ENCODE results near the gene PTGER3.
A peak's percentile ranks its signal among the peaks of the same experiment; 100 is the strongest.

PTGER3 gene

GRCh38 chr1:71047635-71048607 is at the start of gene PTGER3:
Gene PTGER3, minus strand, starts transcription at chr1:71047816. Its CDS starts 239 bp downstream, at chr1:71047577.
- peak; percentile 22 for DNase-seq

GRCh38 chr1:71094913-71095312 is 47.3 kb upstream of the PTGER3 start:
- no peak for DNase-seq

GRCh38 chr1:71093938-71094337 is 46.3 kb upstream of the PTGER3 start:
- DNase-seq: peak; percentile 37

- no peak for DNase-seq
Measured at GRCh38 chr1:71089536-71090270, 42.1 kb upstream of the PTGER3 start.

GRCh38 chr1:71088645-71089287 is 41.1 kb upstream of the PTGER3 start:
- no peak for DNase-seq

- DNase-seq: no peak
Measured at GRCh38 chr1:71087713-71088112, 40.1 kb upstream of the PTGER3 start.

GRCh38 chr1:71087060-71087459 is 39.4 kb upstream of the PTGER3 start:
- no peak for DNase-seq

GRCh38 chr1:71086331-71086730 is 38.7 kb upstream of the PTGER3 start:
- DNase-seq: no peak

GRCh38 chr1:71083271-71083670 is 35.7 kb upstream of the PTGER3 start:
- no peak for DNase-seq

- DNase-seq: no peak
Measured at GRCh38 chr1:71081697-71082080, 34.1 kb upstream of the PTGER3 start.

GRCh38 chr1:71080739-71081696 is 33.4 kb upstream of the PTGER3 start, which contains the start of gene ZRANB2:
Gene ZRANB2, minus strand, starts transcription at chr1:71081035. Its CDS starts 40 bp downstream, at chr1:71080995.
- DNase-seq: peak; percentile 98

GRCh38 chr1:71080230-71080738 is 32.7 kb upstream of the PTGER3 start:
- DNase-seq: peak; percentile 64

GRCh38 chr1:71074681-71075080 is 27.1 kb upstream of the PTGER3 start:
- no peak for DNase-seq

- DNase-seq: no peak
Measured at GRCh38 chr1:71072273-71072672, 24.7 kb upstream of the PTGER3 start.

- no peak for DNase-seq
Measured at GRCh38 chr1:71071720-71072119, 24.1 kb upstream of the PTGER3 start.

GRCh38 chr1:71068325-71069240 is 21.0 kb upstream of the PTGER3 start:
- no peak for DNase-seq

- DNase-seq: no peak
Measured at GRCh38 chr1:71054791-71055190, 7.2 kb upstream of the PTGER3 start.

GRCh38 chr1:71054281-71054731 is 6.7 kb upstream of the PTGER3 start:
- no peak for DNase-seq

GRCh38 chr1:71053758-71054157 is 6.1 kb upstream of the PTGER3 start:
- no peak for DNase-seq

- DNase-seq: no peak
Measured at GRCh38 chr1:71053146-71053545, 5.5 kb upstream of the PTGER3 start.
